HTR-8/SVneo (cell line): Measurements from ENCODE around the gene AKAP1.
"Not testable (repeated sequence)": the region's sequence is repeated elsewhere in the genome, so short reads cannot be mapped to it uniquely, and the experiment has no call there.

Source experiments
- DNase-seq: peaks from one replicate; pipeline ENCODE4 v3.0.0; 2011; ENCODE audit warnings: low spot score, mixed read lengths; ENCODE audit not compliant: insufficient read length
- FAIRE-seq: peaks from 2 replicates; lab custom pipeline; 2011; peaks lifted over from hg19 to GRCh38; lab: Jason Lieb, UNC

AKAP1 gene

DNA sequence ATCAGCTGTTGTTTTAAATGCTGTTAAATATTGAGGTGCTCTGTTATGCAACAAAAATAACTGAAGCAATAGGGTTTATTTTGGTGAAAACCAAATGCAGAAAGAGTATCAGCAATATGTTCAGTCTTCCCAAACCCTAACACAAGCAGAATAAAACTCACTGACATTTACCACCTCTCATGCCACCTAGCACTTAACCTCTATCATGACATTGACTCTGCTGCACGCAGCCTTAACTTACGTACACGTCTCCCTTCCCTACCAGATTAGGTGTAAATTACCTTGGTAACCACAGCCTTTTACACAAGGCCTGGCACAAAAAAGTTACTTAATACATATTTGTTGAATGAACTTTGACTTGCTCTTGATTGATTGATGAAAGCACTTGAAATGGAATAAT, 9.9 kb upstream of the AKAP1 start:
- peak; percentile 9 for FAIRE-seq
- DNase-seq: no peak

- no peak for DNase-seq
- FAIRE-seq: no peak
Observed at GRCh38 chr17:57075785-57076184, 9.3 kb upstream of the AKAP1 start.

DNA sequence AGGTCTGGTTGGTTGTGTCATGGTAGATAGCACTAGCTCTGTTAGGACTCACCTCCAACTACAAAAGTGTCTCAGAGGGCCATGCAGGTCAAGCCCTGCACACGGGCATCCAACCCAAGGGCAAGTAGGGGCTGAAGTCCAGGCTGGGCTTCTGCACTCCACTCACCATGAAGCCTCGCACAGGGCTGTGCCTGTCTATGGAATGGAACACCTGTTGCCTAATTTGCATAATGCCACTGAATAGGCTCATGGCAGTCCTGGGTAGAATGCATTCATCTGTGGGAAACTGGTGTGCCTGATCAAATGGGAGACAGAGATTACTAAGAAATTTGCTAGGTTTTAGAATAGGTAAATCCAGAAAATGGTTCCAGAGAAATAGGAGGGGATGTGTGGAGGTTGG, 8.0 kb upstream of the AKAP1 start:
- DNase-seq: no peak
- no peak for FAIRE-seq

- no peak for DNase-seq
- FAIRE-seq: no peak
Observed at GRCh38 chr17:57078274-57078673, 6.8 kb upstream of the AKAP1 start.

- FAIRE-seq: no peak
Observed at GRCh38 chr17:57080718-57081117, 4.3 kb upstream of the AKAP1 start.

DNA sequence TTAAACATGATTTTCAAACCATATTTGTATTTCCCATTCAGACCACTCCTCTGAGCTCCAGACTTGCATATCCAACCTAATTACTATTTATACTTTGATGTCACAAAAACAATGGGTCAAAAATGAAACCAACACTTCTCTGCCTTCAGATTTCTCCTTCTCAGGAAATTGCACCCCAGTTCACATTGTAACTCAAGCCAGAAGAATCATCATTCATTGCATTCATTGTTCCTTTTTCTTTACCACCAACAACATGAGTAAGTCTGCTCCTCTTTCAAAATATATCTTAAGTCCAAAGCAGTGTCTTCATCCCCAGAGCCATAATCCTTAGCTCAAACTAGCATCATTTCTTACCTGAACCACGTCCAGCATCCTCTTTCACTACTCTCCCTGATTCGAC, 2.6 kb upstream of the AKAP1 start:
- no peak for FAIRE-seq

More at GRCh38 chr17:57080718-57081117, 4.3 kb upstream of the AKAP1 start:
- peak; percentile 51 for DNase-seq

DNA sequence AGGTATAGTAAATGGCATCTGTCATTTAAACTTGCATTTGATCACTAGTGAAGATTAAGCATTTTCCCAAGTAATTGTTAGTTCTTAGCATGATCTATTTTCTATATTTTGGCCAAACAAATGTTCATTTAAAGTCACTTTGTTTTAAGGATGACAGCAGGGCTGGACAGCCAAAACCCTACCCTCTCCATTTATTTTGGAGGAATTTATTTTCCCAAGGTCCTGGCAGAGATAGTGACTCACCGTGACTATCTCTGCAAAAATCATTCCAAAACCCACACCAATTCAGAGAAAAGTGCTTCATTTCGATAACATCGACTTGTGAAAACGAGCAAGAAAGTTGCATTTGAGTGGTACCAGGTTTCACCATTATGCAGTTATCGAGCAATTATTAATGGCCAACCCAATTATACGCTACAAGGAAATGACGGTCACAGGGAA, 665 bp upstream of the AKAP1 start:
- FAIRE-seq (no peak), DNase-seq (peak; percentile 28)

More for the DNA sequence above, 2.6 kb upstream of the AKAP1 start:
- DNase-seq: no peak

GRCh38 chr17:57085448-57086068, 512 bp downstream of the AKAP1 start:
- FAIRE-seq: no peak

GRCh38 chr17:57086069-57086930, 1.3 kb downstream of the AKAP1 start:
- FAIRE-seq (peak; percentile 49), DNase-seq (peak; percentile 60)

More at GRCh38 chr17:57085448-57086068, 512 bp downstream of the AKAP1 start:
- peak; percentile 67 for DNase-seq

GRCh38 chr17:57088298-57088697, 3.3 kb downstream of the AKAP1 start:
- DNase-seq (no peak), FAIRE-seq (no peak)

DNA sequence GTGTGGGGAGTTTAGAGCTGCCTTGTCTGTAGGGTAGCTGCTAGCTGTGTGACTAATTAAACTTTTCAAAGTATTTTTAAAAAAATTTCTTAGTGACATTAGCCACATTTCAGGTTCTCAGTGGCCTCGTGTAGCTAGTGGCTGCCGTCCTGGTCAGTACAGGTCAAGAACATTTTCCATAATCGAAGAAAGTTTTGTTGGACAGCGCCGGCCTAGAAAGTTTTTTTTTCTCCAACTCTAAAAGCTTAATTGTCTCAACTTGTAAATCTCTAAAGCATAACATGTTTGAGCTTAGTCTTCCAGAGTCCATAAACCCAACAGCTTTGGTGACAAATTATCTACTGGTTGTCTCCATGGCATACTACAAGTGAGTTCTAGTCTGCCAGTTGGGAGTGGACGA, 4.3 kb downstream of the AKAP1 start:
- FAIRE-seq (no peak), DNase-seq (no peak)

GRCh38 chr17:57090560-57091185, 5.6 kb downstream of the AKAP1 start:
- DNase-seq (no peak), FAIRE-seq (no peak)

DNA sequence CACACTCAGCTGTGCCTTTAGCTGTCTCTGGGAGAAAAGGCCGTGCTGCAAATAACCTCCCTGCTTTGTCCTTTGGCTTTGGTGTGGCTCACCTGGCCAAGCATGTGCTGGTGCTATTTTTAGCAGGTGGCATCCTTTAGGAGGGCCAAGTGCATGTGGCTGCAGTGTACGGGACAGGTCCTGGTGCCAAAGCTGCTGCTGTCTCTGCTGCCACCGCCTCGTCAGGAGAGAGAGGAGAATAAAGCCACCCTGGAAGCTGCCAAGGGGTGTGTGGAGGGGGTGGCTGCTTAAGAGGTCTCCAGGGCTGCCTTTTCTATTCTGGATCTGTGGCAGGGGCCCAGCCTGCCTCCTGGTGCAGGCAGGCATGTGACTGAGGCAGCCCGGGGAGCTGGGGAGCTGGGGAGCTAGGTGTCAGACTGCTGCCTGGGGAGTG, 6.2 kb downstream of the AKAP1 start:
- FAIRE-seq: no peak

DNA sequence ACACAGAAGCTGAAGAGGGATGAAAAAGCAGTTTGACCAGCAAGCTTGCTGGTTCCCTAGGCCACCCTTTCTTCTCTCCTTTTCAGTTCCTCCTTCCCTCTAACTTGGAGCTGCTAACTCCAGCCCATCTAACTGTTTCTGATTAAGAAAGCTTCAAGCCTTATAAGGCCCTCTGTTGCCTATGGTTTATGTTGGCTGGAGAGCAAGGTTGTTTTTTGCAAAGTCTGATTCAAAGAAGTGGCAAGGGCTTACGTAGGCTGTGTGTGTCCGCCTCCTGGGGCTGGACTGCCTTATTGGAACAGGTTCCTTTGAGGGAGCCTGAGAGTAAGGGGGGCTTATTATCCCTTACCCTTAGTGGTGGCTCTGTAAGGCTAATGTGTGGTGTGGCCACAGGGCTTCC, 7.1 kb downstream of the AKAP1 start:
- DNase-seq: no peak
- FAIRE-seq: no peak

More for the DNA sequence above, 6.2 kb downstream of the AKAP1 start:
- no peak for DNase-seq

- DNase-seq (no peak), FAIRE-seq (no peak)
Observed at GRCh38 chr17:57092779-57093178, 7.7 kb downstream of the AKAP1 start.

DNA sequence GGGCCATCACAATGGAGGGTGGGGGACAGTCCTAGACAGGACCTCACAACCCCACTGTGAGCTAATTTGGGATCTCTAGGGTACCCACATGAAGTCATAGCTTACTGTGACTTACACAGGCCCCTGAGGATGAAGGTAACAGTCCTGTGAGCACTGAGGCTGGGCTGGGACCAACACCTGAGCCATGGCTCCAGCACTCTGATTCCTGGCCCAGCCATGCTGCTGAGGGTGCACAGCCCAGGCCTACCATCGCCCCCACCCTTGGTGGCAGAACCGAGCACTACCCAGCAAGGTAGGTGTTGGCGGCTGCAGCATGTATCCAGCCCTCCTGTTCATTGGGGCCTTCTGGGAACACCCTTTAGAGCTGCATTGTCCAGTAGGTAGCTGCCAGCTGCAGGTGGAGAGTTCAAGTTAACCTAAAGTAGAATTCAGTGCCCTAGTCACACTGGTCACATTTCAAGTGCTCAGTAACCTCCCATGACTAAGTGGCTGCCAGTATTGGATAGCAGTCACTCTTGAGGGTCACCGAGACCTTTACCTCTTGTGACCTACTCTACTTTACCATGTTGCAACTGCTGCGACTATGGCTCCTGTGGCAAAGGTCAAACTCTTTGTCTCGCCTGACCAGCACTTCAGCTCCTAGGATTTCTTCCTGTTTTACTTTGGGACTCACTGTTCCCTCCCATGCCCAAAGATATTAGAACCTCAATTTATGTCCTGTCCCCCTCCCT, 11.6 kb downstream of the AKAP1 start:
- FAIRE-seq (peak; percentile 67), DNase-seq (no peak)

GRCh38 chr17:57097832-57098421, 12.9 kb downstream of the AKAP1 start:
- FAIRE-seq: peak; percentile 42
- DNase-seq: no peak

- DNase-seq (no peak), FAIRE-seq (no peak)
Observed at GRCh38 chr17:57099165-57099564, 14.1 kb downstream of the AKAP1 start.

DNA sequence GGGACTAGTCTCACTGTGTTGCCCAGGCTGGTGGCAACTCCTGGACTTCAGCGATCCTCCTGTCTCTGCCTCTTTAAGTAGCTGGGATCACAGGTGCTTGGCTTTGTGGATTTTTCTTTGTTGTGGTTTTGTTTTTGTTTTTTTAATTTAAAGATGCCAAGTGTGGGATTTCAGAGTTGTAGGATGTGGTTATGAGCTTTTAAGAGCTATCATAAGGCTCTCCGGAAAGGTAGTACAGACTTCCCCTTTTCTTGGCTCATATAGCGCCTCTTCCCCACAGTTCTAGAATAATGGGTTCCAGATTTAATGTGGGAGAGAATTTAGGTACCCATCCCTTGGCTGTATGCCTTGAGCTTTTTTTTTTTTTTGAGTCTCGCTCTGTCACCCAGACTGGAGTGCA, 17.1 kb downstream of the AKAP1 start:
- FAIRE-seq (no peak), DNase-seq (no peak)

DNA sequence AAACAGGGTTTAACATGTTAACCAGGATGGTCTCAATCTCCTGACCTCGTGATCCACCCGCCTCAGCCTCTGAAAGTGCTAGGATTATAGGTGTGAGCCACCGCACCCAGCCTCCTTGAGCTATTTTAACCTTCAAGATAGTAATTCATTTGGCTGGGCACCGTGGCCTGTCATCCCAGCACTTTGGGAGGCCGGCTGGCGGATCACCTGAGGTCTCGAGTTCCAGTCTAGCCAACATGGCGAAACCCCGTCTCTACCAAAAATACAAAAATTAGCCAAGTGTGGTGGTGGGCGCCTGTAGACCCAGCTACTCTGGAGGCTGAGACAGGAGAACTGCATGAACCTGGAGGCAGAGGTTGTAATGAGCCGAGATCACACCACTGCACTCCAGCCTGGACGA, 17.6 kb downstream of the AKAP1 start:
- FAIRE-seq, DNase-seq: not testable (repeated sequence)
